CD14-positive monocyte (primary cell): ENCODE measurements around the gene SPTB. TPM values are rescaled to one million over a fixed set of nuclear protein-coding genes. Genes with fewer than 3 reads are reported as not detected.

Experiments
- DNase-seq, 3 donors: peaks; one replicate each; pipeline ENCODE4 v3.0.0-alpha.2; 2011 to 2022
- H2AFZ ChIP-seq: 2 replicates; pipeline ENCODE4 v1.6.0; 2012; ENCODE audit warnings: mild to moderate bottlenecking, low read depth, low read length, inconsistent platforms; ENCODE audit not compliant: insufficient read depth, poor library complexity, severe bottlenecking
- H3K27ac ChIP-seq, 2 donors: 1 replicate in 1 of 2; 2 replicates in 1 of 2; pipeline ENCODE4 v1.5.1; 2012 to 2013; ENCODE audit warnings: low read length in 2 of 2, control low read depth in 1 of 2, inconsistent platforms in 1 of 2, low read depth in 1 of 2, mild to moderate bottlenecking in 1 of 2
- H3K27me3 ChIP-seq, 2 donors: one replicate each; pipeline versions ENCODE4 v1.6.0 to v1.6.1; 2011 to 2013; ENCODE audit warnings: low read length in 2 of 2; ENCODE audit not compliant: control insufficient read depth in 2 of 2, insufficient read depth in 2 of 2
- H3K36me3 ChIP-seq, 2 donors: replicated peaks in 1 of 2; 1 replicate in 1 of 2; 2 replicates in 1 of 2; pipeline versions ENCODE4 v1.5.1 to v1.6.1; 2012 to 2013; ENCODE audit warnings: low read length in 2 of 2, control low read depth in 1 of 2, inconsistent platforms in 1 of 2, mild to moderate bottlenecking in 1 of 2; ENCODE audit not compliant: insufficient read depth in 2 of 2, control insufficient read depth in 1 of 2
- H3K4me1 ChIP-seq, 2 donors: 1 replicate in 1 of 2; 2 replicates in 1 of 2; pipeline versions ENCODE4 v1.5.1 to v1.6.1; 2012 to 2013; ENCODE audit warnings: low read length in 2 of 2, control low read depth in 1 of 2, inconsistent platforms in 1 of 2, mild to moderate bottlenecking in 1 of 2, moderate library complexity in 1 of 2; ENCODE audit not compliant: insufficient read depth in 2 of 2, control insufficient read depth in 1 of 2
- H3K4me2 ChIP-seq: replicated peaks from 2 replicates; pipeline ENCODE3; 2012; ENCODE audit warnings: low read length, moderate library complexity, mild to moderate bottlenecking; ENCODE audit not compliant: poor library complexity, severe bottlenecking; ENCODE audit errors: extremely low read depth
- H3K4me3 ChIP-seq, 3 experiments: fragments of 200-600 bp in 1 of 3; sonication (generic) in 1 of 3; replicated peaks in 1 of 3; 1 replicate in 2 of 3; 2 replicates in 1 of 3; pipeline ENCODE4 v1.5.1; 2011 to 2013; ENCODE audit warnings: low read length in 3 of 3, mild to moderate bottlenecking in 3 of 3, control low read depth in 2 of 3, low read depth in 2 of 3, inconsistent platforms in 1 of 3, moderate library complexity in 1 of 3
- H3K79me2 ChIP-seq: 2 replicates; pipeline ENCODE4 v1.6.0; 2012; ENCODE audit warnings: mild to moderate bottlenecking, control low read depth, inconsistent platforms, low read length, moderate library complexity; ENCODE audit not compliant: insufficient read depth
- H3K9ac ChIP-seq: 2 replicates; pipeline ENCODE4 v1.6.0; 2017; ENCODE audit warnings: low read length, mild to moderate bottlenecking; ENCODE audit not compliant: insufficient read depth, poor library complexity, severe bottlenecking
- H3K9me3 ChIP-seq, 2 donors: replicated peaks in 1 of 2; 1 replicate in 1 of 2; 2 replicates in 1 of 2; pipeline versions ENCODE4 v1.5.1 to v1.6.1; 2012 to 2013; ENCODE audit warnings: low read length in 2 of 2, control low read depth in 1 of 2; ENCODE audit not compliant: control insufficient read depth in 1 of 2, insufficient read depth in 1 of 2
- H4K20me1 ChIP-seq: 2 replicates; pipeline ENCODE4 v1.6.0; 2012; ENCODE audit warnings: mild to moderate bottlenecking, low read length, control low read depth, moderate library complexity; ENCODE audit not compliant: insufficient read depth
- H3K27ac Mint-ChIP-seq, 7 donors: one replicate each; pipeline ENCODE4 v1.8.0; 2020; ENCODE audit warnings: mild to moderate bottlenecking in 7 of 7, mixed read lengths in 7 of 7, moderate library complexity in 6 of 7, inconsistent platforms in 2 of 7
- H3K27me3 Mint-ChIP-seq, 3 donors: one replicate each; pipeline ENCODE4 v1.8.0; 2021 to 2022; ENCODE audit warnings: low read depth in 3 of 3, mild to moderate bottlenecking in 3 of 3, mixed read lengths in 3 of 3, moderate library complexity in 3 of 3, inconsistent platforms in 1 of 3
- H3K36me3 Mint-ChIP-seq, 2 donors: one replicate each; pipeline ENCODE4 v1.8.0; 2020; ENCODE audit warnings: mixed read lengths in 2 of 2, inconsistent platforms in 1 of 2, mild to moderate bottlenecking in 1 of 2
- H3K4me1 Mint-ChIP-seq: one replicate; pipeline ENCODE4 v1.8.0; 2020; ENCODE audit warnings: mild to moderate bottlenecking, mixed read lengths
- H3K4me3 Mint-ChIP-seq, 2 donors: one replicate each; pipeline ENCODE4 v1.8.0; 2020; ENCODE audit warnings: mild to moderate bottlenecking in 2 of 2, mixed read lengths in 2 of 2, moderate library complexity in 1 of 2
- H3K9me3 Mint-ChIP-seq, 7 donors: one replicate each; pipeline ENCODE4 v1.8.0; 2020 to 2022; ENCODE audit warnings: mixed read lengths in 7 of 7, mild to moderate bottlenecking in 6 of 7, moderate library complexity in 6 of 7, inconsistent platforms in 2 of 7
- CTCF ChIP-seq: fragments of 200-600 bp; IDR thresholded peaks from one replicate; pipeline ENCODE4 v1.8.0; 2022; ENCODE audit warnings: antibody characterized with exemption, mild to moderate bottlenecking
- WGBS: methylation state at CpG from one replicate; pipeline ENCODE4 v1.1.5; 2013; ENCODE audit warnings: missing lambda C conversion rate; ENCODE audit not compliant: insufficient coverage; 5-methylcytosine and 5-hydroxymethylcytosine counted together
- intact Hi-C, 2 donors: fragments of 100-400 bp; cut with micrococcal nuclease; formaldehyde crosslinking; loops; one replicate each; pipeline versions ENCODE4 v1.15.0 to v1.15.1; 2023
- polyA plus RNA-seq, 3 donors: library from polyadenylated mRNA; depleted of rRNA in 1 of 3; unstranded in 2 of 3; stranded (reverse) in 1 of 3; fragments of 300-500 nt in 2 of 3; fragments of >200 nt in 1 of 3; fragmentation: Illumina TruSeq in 2 of 3; gene quantifications; 1 replicate in 2 of 3; 2 replicates in 1 of 3; pipeline ENCODE4 v1.2.3, GENCODE V29; 2012 to 2021

Gene SPTB
- polyA plus RNA-seq, 3 donors, result not detected

- no peak for DNase-seq
- no peak overlapping the region for H3K4me3 ChIP-seq
- TF ChIP-seq CTCF, result no peak
- H3K9me3 Mint-ChIP-seq, result peaks cover 0 to 2% (median 0%) of the 10 kb centered on the region in 7 donors
- H3K36me3 ChIP-seq, result peaks cover 5 to 22% of the 10 kb centered on the region in 2 donors
- H3K27ac Mint-ChIP-seq, result no peak overlapping the region
- peaks cover 93% of the 10 kb centered on the region for H3K79me2 ChIP-seq
- peaks cover 24% of the 10 kb centered on the region for H3K4me1 Mint-ChIP-seq
- no peak overlapping the region for H3K9ac ChIP-seq
- H2AFZ ChIP-seq, result no peak overlapping the region
- H3K27me3 ChIP-seq, result no peaks in the 10 kb centered on the region
- H3K4me2 ChIP-seq, result no peak overlapping the region
- no peaks in the 10 kb centered on the region for H3K9me3 ChIP-seq
- peaks cover 82% of the 10 kb centered on the region for H4K20me1 ChIP-seq
- H3K4me3 Mint-ChIP-seq, result no peak overlapping the region
- no peaks in the 10 kb centered on the region for H3K27me3 Mint-ChIP-seq
- H3K4me1 ChIP-seq, result peaks cover 16 to 18% of the 10 kb centered on the region in 2 donors
- intact Hi-C loops, result loop anchor here (10.0 kb wide), 3 partner anchors 66 to 264 kb away; partner anchors contain the start of genes FNTB (in 2 of the 2) and MAX (in 2 of the 2)
- no peak overlapping the region for H3K27ac ChIP-seq
- peaks cover 11 to 31% of the 10 kb centered on the region in 2 donors for H3K36me3 Mint-ChIP-seq
These were observed 39.5 kb upstream of the SPTB start for GRCh38 chr14:64919215-64919614.

- Histone ChIP-seq H2AFZ (no peak overlapping the region), H3K9me3 (no peaks in the 10 kb centered on the region), H3K9ac (no peak overlapping the region), H3K4me2 (no peak overlapping the region), H3K36me3 (peaks cover 0 to 15% of the 10 kb centered on the region in 2 donors), H3K4me3 (no peak overlapping the region), H3K79me2 (peaks cover 86% of the 10 kb centered on the region), H3K27ac (no peak overlapping the region), H3K27me3 (no peaks in the 10 kb centered on the region), H4K20me1 (peaks cover 73% of the 10 kb centered on the region), H3K4me1 (peaks cover 21 to 24% of the 10 kb centered on the region in 2 donors)
- no peak overlapping the region for H3K4me3 Mint-ChIP-seq
- DNase-seq, result no peak
- peaks cover 29% of the 10 kb centered on the region for H3K4me1 Mint-ChIP-seq
- TF ChIP-seq CTCF, result no peak
- intact Hi-C loops, result loop anchor here (10.0 kb wide), 3 partner anchors 67 to 263 kb away; partner anchors contain the start of genes FNTB (in 2 of the 2) and MAX (in 2 of the 2)
- 100% methylated on average over 2 of the region's 4 CpGs for WGBS
- peaks cover 0 to 2% (median 0%) of the 10 kb centered on the region in 7 donors for H3K9me3 Mint-ChIP-seq
- peaks cover 5 to 24% of the 10 kb centered on the region in 2 donors for H3K36me3 Mint-ChIP-seq
- H3K27ac Mint-ChIP-seq, result peak overlapping the region in 2 of 7 donors; percentile 33 to 39
- H3K27me3 Mint-ChIP-seq, result peaks cover 0 to 1% (median 0%) of the 10 kb centered on the region in 3 donors
These were observed 38.5 kb upstream of the SPTB start for GRCh38 chr14:64918216-64918615.
